WTC11 (cell line): ENCODE data around the gene C5orf58. TPM values are rescaled to one million over a fixed set of nuclear protein-coding genes. Genes with fewer than 3 reads are reported as not detected.
"Not testable (repeated sequence)": the region's sequence is repeated elsewhere in the genome, so short reads cannot be mapped to it uniquely, and the experiment has no call there.

Experiments used
- ATAC-seq: fragments of 200-7000 bp; cut with Tn5 transposase; 2 replicates; pipeline ENCODE4 v1.10.0; 2021; ENCODE audit warnings: mild to moderate bottlenecking, moderate library complexity
- CTCF ChIA-PET: fragments of 300-600 bp; sonication (Branson Sonifier 250); formaldehyde crosslinking; loops from one replicate; lab custom pipeline; 2021; ENCODE audit warnings: antibody characterized with exemption; lab: Charles Lee
- POLR2A ChIA-PET: fragments of 350-600 bp; sonication (Branson Sonifier 250); formaldehyde crosslinking; loops from one replicate; lab custom pipeline; 2021; ENCODE audit warnings: antibody characterized with exemption; lab: Charles Lee
- DNase-seq: peaks from one replicate; pipeline ENCODE4 v3.0.0; 2021; ENCODE audit warnings: low spot score
- H3K27ac Mint-ChIP-seq: 2 replicates; pipeline ENCODE4 v1.8.0; 2021; ENCODE audit warnings: mixed read lengths
- H3K27me3 Mint-ChIP-seq: 2 replicates; pipeline ENCODE4 v1.8.0; 2021; ENCODE audit warnings: low read depth, mild to moderate bottlenecking, moderate library complexity, mixed read lengths
- H3K36me3 Mint-ChIP-seq: 2 replicates; pipeline ENCODE4 v1.8.0; 2021; ENCODE audit warnings: mixed read lengths
- H3K4me1 Mint-ChIP-seq: 2 replicates; pipeline ENCODE4 v1.8.0; 2022; ENCODE audit warnings: mixed read lengths
- H3K4me3 Mint-ChIP-seq: 2 replicates; pipeline ENCODE4 v1.8.0; 2021; ENCODE audit warnings: mild to moderate bottlenecking, moderate library complexity, mixed read lengths
- H3K9me3 Mint-ChIP-seq: 2 replicates; pipeline ENCODE4 v1.8.0; 2021; ENCODE audit warnings: mixed read lengths
- FOXJ3 ChIP-seq: sonication (generic); formaldehyde crosslinking; IDR thresholded peaks from 2 replicates; pipeline ENCODE4 v1.9.0; 2021; ENCODE audit warnings: missing genetic modification reagents, mild to moderate bottlenecking, borderline replicate concordance
- GABPB1 ChIP-seq: sonication (generic); formaldehyde crosslinking; IDR thresholded peaks from 2 replicates; pipeline ENCODE4 v1.8.1; 2023; ENCODE audit warnings: mild to moderate bottlenecking, missing genetic modification reagents
- GTF2I ChIP-seq: fragments of 250-450 bp; sonication (Bioruptor Pico); conservative IDR thresholded peaks from 2 replicates; pipeline ENCODE4 v1.4.0; 2021; ENCODE audit warnings: mild to moderate bottlenecking
- IRF2 ChIP-seq: sonication (generic); formaldehyde crosslinking; IDR thresholded peaks from 2 replicates; pipeline ENCODE4 v1.8.0; 2022; ENCODE audit warnings: low read depth, missing genetic modification reagents, borderline replicate concordance
- MXD4 ChIP-seq: fragments of 250-450 bp; sonication (Bioruptor Pico); IDR thresholded peaks from 2 replicates; pipeline ENCODE4 v1.8.0; 2021; ENCODE audit warnings: mild to moderate bottlenecking, moderate library complexity, borderline replicate concordance
- TEAD1 ChIP-seq: sonication (generic); formaldehyde crosslinking; IDR thresholded peaks from 2 replicates; pipeline ENCODE4 v1.8.0; 2022; ENCODE audit warnings: mild to moderate bottlenecking, missing genetic modification reagents
- ZNF317 ChIP-seq: sonication (generic); formaldehyde crosslinking; IDR thresholded peaks from 2 replicates; pipeline ENCODE4 v1.8.1; 2023; ENCODE audit warnings: low read depth, mild to moderate bottlenecking, moderate library complexity, missing genetic modification reagents, borderline replicate concordance
- total RNA-seq: library from RNA; stranded (reverse); gene quantifications from 3 replicates; pipeline ENCODE4 v1.2.3, GENCODE V29; 2021
- TF ChIP-seq, protein P1 (sequence below): sonication (generic); formaldehyde crosslinking; IDR thresholded peaks from 2 replicates; pipeline ENCODE4 v1.8.0; 2023; ENCODE audit warnings: missing genetic modification reagents, mild to moderate bottlenecking, borderline replicate concordance
- TF ChIP-seq, protein P2 (sequence below): sonication (generic); formaldehyde crosslinking; conservative IDR thresholded peaks from 2 replicates; pipeline ENCODE4 v1.8.1; 2022; ENCODE audit warnings: mild to moderate bottlenecking, missing genetic modification reagents
- TF ChIP-seq, protein P3 (sequence below): fragments of 250-450 bp; sonication (Bioruptor Pico); IDR thresholded peaks from 2 replicates; pipeline ENCODE4 v2.1.2; 2022; ENCODE audit warnings: mild to moderate bottlenecking, moderate library complexity
- TF ChIP-seq, protein P4 (sequence below): fragments of 250-450 bp; sonication (Bioruptor Pico); IDR thresholded peaks from 2 replicates; pipeline ENCODE4 v1.9.0; 2021; ENCODE audit warnings: mild to moderate bottlenecking
- TF ChIP-seq, protein P5 (sequence below): sonication (generic); formaldehyde crosslinking; IDR thresholded peaks from 2 replicates; pipeline ENCODE4 v1.8.1; 2023; ENCODE audit warnings: mild to moderate bottlenecking, missing genetic modification reagents, moderate library complexity
- TF ChIP-seq, protein P6 (sequence below): sonication (generic); formaldehyde crosslinking; IDR thresholded peaks from 2 replicates; pipeline ENCODE4 v1.8.0; 2022; ENCODE audit warnings: mild to moderate bottlenecking, missing genetic modification reagents
- TF ChIP-seq, protein P7 (sequence below): fragments of 250-450 bp; sonication (Bioruptor Pico); IDR thresholded peaks from 2 replicates; pipeline ENCODE4 v1.9.0; 2021; ENCODE audit warnings: mild to moderate bottlenecking
- TF ChIP-seq, protein P8 (sequence below): fragments of 200-600 bp; IDR thresholded peaks from 2 replicates; pipeline ENCODE4 v1.8.0; 2022; ENCODE audit warnings: antibody characterized with exemption
- TF ChIP-seq, protein P9 (sequence below): sonication (generic); formaldehyde crosslinking; IDR thresholded peaks from 2 replicates; pipeline ENCODE4 v1.8.1; 2023; ENCODE audit warnings: mild to moderate bottlenecking, missing genetic modification reagents

The C5orf58 gene
- total RNA-seq, 1 experiment from 2014 or later, result 2.0 TPM

DNA sequence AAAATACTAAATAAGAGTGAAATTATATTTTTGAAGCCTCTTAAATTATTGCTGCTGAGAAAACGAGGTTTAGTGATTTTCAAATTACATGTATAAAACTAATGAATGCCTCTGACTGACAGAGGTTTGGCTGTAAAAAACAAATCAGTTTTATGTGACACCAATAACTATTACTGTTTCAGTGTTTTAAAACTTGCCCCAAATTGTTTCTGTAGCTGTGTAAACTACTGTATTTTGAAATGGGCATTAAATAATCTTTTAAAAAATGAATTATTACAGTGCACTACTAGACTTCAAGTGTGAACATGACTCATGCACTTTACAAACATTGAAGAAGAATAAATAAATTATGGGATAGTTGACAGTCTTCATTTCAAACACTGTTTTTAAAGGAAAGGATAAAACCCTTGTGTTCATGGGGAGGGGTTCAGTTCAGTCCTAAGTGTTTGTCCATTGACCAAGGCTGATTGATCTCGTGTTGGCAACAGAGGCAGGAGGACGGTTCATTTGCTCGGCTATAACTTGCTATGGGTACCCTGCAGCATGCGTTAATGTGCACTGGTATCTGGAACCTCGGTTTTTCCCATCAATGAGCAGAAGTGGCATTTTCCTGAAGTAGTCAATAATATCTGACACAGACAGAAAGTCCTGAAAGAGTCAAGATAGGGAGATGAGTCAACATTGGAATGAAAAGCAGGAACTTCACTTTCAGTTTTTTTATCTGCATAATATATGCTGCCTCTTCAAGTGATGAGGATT is 15.6 kb downstream of the C5orf58 start (continued):
- TF ChIP-seq, protein P1, sequence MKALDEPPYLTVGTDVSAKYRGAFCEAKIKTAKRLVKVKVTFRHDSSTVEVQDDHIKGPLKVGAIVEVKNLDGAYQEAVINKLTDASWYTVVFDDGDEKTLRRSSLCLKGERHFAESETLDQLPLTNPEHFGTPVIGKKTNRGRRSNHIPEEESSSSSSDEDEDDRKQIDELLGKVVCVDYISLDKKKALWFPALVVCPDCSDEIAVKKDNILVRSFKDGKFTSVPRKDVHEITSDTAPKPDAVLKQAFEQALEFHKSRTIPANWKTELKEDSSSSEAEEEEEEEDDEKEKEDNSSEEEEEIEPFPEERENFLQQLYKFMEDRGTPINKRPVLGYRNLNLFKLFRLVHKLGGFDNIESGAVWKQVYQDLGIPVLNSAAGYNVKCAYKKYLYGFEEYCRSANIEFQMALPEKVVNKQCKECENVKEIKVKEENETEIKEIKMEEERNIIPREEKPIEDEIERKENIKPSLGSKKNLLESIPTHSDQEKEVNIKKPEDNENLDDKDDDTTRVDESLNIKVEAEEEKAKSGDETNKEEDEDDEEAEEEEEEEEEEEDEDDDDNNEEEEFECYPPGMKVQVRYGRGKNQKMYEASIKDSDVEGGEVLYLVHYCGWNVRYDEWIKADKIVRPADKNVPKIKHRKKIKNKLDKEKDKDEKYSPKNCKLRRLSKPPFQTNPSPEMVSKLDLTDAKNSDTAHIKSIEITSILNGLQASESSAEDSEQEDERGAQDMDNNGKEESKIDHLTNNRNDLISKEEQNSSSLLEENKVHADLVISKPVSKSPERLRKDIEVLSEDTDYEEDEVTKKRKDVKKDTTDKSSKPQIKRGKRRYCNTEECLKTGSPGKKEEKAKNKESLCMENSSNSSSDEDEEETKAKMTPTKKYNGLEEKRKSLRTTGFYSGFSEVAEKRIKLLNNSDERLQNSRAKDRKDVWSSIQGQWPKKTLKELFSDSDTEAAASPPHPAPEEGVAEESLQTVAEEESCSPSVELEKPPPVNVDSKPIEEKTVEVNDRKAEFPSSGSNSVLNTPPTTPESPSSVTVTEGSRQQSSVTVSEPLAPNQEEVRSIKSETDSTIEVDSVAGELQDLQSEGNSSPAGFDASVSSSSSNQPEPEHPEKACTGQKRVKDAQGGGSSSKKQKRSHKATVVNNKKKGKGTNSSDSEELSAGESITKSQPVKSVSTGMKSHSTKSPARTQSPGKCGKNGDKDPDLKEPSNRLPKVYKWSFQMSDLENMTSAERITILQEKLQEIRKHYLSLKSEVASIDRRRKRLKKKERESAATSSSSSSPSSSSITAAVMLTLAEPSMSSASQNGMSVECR (CRISPR knock-in tag), result no peak
- TF ChIP-seq TEAD1 (CRISPR knock-in tag) (no peak), ZNF317 (CRISPR knock-in tag) (no peak), MXD4 (CRISPR knock-in tag) (no peak), FOXJ3 (CRISPR knock-in tag) (no peak), GTF2I (CRISPR knock-in tag) (no peak)
- TF ChIP-seq, protein P2, sequence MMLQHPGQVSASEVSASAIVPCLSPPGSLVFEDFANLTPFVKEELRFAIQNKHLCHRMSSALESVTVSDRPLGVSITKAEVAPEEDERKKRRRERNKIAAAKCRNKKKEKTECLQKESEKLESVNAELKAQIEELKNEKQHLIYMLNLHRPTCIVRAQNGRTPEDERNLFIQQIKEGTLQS (CRISPR knock-in tag), result no peak
- TF ChIP-seq, protein P3, sequence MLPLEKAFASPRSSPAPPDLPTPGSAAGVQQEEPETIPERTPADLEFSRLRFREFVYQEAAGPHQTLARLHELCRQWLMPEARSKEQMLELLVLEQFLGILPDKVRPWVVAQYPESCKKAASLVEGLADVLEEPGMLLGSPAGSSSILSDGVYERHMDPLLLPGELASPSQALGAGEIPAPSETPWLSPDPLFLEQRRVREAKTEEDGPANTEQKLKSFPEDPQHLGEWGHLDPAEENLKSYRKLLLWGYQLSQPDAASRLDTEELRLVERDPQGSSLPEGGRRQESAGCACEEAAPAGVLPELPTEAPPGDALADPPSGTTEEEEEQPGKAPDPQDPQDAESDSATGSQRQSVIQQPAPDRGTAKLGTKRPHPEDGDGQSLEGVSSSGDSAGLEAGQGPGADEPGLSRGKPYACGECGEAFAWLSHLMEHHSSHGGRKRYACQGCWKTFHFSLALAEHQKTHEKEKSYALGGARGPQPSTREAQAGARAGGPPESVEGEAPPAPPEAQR, result no peak
- TF ChIP-seq, protein P4, sequence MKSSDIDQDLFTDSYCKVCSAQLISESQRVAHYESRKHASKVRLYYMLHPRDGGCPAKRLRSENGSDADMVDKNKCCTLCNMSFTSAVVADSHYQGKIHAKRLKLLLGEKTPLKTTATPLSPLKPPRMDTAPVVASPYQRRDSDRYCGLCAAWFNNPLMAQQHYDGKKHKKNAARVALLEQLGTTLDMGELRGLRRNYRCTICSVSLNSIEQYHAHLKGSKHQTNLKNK (CRISPR knock-in tag), result no peak
- TF ChIP-seq, protein P5, sequence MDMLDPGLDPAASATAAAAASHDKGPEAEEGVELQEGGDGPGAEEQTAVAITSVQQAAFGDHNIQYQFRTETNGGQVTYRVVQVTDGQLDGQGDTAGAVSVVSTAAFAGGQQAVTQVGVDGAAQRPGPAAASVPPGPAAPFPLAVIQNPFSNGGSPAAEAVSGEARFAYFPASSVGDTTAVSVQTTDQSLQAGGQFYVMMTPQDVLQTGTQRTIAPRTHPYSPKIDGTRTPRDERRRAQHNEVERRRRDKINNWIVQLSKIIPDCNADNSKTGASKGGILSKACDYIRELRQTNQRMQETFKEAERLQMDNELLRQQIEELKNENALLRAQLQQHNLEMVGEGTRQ (CRISPR knock-in tag), result no peak

DNA sequence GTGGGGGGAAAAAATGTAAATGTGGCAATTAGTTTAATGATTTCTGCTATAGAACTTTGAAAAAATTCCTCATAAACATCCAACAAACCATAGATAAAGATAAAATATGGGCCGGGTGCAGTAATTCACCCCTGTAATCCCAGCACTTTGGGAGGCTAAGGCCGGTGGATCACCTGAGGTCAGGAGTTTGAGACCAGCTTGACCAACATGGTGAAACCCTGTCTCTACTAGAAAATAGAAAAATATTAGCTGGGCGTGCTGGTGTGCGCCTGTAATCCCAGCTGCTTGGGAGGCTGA is 16.1 kb downstream of the C5orf58 start:
- POLR2A ChIA-PET, CTCF ChIA-PET, H3K4me3 Mint-ChIP-seq, ATAC-seq, H3K27ac Mint-ChIP-seq, DNase-seq, H3K27me3 Mint-ChIP-seq: not testable (repeated sequence)
- Mint-ChIP-seq H3K36me3 (peaks cover 10% of the 10 kb centered on the region), H3K4me1 (peaks cover 81% of the 10 kb centered on the region), H3K9me3 (peaks cover 10% of the 10 kb centered on the region)

DNA sequence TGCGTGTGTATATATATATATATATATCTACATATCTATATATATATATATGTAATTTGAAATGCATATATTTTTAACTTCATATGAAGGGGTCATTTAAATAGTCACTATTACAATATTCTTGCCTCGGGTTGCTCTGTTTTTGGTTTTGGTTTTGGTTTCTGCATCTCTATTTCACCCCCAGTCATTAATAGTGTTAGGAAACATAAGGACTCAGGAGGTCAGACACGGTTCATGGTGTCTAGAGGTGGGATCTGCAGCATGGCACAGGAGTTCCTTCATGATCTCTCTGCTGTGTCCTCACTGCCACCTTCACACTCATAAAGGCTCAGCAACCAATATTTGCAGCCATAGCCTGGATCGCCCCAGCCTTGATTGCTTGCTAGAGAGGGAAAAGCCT is 16.6 kb downstream of the C5orf58 start:
- peaks cover 10% of the 10 kb centered on the region for H3K9me3 Mint-ChIP-seq
- no peak overlapping the region for H3K27ac Mint-ChIP-seq
- peaks cover 9% of the 10 kb centered on the region for H3K36me3 Mint-ChIP-seq
- ChIA-PET POLR2A (no interaction called here), CTCF (interaction anchor here (0.6 kb wide), 1 partner anchor 140 kb away, joined by 4 read pairs; the partner anchor contains the start of gene KCNMB1)
- DNase-seq, result no peak
- peaks cover 84% of the 10 kb centered on the region for H3K4me1 Mint-ChIP-seq
- ATAC-seq, result no peak
- no peak overlapping the region for H3K4me3 Mint-ChIP-seq
- peaks cover 2% of the 10 kb centered on the region for H3K27me3 Mint-ChIP-seq
- TF ChIP-seq, protein P6, sequence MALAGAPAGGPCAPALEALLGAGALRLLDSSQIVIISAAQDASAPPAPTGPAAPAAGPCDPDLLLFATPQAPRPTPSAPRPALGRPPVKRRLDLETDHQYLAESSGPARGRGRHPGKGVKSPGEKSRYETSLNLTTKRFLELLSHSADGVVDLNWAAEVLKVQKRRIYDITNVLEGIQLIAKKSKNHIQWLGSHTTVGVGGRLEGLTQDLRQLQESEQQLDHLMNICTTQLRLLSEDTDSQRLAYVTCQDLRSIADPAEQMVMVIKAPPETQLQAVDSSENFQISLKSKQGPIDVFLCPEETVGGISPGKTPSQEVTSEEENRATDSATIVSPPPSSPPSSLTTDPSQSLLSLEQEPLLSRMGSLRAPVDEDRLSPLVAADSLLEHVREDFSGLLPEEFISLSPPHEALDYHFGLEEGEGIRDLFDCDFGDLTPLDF (CRISPR knock-in tag), result no peak
- TF ChIP-seq IRF2 (CRISPR knock-in tag) (no peak), GABPB1 (CRISPR knock-in tag) (no peak)
- TF ChIP-seq, protein P7, sequence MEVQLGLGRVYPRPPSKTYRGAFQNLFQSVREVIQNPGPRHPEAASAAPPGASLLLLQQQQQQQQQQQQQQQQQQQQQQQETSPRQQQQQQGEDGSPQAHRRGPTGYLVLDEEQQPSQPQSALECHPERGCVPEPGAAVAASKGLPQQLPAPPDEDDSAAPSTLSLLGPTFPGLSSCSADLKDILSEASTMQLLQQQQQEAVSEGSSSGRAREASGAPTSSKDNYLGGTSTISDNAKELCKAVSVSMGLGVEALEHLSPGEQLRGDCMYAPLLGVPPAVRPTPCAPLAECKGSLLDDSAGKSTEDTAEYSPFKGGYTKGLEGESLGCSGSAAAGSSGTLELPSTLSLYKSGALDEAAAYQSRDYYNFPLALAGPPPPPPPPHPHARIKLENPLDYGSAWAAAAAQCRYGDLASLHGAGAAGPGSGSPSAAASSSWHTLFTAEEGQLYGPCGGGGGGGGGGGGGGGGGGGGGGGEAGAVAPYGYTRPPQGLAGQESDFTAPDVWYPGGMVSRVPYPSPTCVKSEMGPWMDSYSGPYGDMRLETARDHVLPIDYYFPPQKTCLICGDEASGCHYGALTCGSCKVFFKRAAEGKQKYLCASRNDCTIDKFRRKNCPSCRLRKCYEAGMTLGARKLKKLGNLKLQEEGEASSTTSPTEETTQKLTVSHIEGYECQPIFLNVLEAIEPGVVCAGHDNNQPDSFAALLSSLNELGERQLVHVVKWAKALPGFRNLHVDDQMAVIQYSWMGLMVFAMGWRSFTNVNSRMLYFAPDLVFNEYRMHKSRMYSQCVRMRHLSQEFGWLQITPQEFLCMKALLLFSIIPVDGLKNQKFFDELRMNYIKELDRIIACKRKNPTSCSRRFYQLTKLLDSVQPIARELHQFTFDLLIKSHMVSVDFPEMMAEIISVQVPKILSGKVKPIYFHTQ (CRISPR knock-in tag), result no peak
- TF ChIP-seq, protein P8, sequence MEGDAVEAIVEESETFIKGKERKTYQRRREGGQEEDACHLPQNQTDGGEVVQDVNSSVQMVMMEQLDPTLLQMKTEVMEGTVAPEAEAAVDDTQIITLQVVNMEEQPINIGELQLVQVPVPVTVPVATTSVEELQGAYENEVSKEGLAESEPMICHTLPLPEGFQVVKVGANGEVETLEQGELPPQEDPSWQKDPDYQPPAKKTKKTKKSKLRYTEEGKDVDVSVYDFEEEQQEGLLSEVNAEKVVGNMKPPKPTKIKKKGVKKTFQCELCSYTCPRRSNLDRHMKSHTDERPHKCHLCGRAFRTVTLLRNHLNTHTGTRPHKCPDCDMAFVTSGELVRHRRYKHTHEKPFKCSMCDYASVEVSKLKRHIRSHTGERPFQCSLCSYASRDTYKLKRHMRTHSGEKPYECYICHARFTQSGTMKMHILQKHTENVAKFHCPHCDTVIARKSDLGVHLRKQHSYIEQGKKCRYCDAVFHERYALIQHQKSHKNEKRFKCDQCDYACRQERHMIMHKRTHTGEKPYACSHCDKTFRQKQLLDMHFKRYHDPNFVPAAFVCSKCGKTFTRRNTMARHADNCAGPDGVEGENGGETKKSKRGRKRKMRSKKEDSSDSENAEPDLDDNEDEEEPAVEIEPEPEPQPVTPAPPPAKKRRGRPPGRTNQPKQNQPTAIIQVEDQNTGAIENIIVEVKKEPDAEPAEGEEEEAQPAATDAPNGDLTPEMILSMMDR, result no peak
- TF ChIP-seq, protein P9, sequence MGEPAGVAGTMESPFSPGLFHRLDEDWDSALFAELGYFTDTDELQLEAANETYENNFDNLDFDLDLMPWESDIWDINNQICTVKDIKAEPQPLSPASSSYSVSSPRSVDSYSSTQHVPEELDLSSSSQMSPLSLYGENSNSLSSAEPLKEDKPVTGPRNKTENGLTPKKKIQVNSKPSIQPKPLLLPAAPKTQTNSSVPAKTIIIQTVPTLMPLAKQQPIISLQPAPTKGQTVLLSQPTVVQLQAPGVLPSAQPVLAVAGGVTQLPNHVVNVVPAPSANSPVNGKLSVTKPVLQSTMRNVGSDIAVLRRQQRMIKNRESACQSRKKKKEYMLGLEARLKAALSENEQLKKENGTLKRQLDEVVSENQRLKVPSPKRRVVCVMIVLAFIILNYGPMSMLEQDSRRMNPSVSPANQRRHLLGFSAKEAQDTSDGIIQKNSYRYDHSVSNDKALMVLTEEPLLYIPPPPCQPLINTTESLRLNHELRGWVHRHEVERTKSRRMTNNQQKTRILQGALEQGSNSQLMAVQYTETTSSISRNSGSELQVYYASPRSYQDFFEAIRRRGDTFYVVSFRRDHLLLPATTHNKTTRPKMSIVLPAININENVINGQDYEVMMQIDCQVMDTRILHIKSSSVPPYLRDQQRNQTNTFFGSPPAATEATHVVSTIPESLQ (CRISPR knock-in tag), result no peak
